HG03460 (cell line): ENCODE results near the gene PAM16.
"Not testable (repeated sequence)": the region's sequence is repeated elsewhere in the genome, so short reads cannot be mapped to it uniquely, and the experiment has no call there.

Experiments
- ATAC-seq: cut with Tn5 transposase; IDR thresholded peaks from one replicate; pipeline ENCODE4 v1.9.1; 2021; ENCODE audit not compliant: unreplicated experiment

PAM16 gene

DNA sequence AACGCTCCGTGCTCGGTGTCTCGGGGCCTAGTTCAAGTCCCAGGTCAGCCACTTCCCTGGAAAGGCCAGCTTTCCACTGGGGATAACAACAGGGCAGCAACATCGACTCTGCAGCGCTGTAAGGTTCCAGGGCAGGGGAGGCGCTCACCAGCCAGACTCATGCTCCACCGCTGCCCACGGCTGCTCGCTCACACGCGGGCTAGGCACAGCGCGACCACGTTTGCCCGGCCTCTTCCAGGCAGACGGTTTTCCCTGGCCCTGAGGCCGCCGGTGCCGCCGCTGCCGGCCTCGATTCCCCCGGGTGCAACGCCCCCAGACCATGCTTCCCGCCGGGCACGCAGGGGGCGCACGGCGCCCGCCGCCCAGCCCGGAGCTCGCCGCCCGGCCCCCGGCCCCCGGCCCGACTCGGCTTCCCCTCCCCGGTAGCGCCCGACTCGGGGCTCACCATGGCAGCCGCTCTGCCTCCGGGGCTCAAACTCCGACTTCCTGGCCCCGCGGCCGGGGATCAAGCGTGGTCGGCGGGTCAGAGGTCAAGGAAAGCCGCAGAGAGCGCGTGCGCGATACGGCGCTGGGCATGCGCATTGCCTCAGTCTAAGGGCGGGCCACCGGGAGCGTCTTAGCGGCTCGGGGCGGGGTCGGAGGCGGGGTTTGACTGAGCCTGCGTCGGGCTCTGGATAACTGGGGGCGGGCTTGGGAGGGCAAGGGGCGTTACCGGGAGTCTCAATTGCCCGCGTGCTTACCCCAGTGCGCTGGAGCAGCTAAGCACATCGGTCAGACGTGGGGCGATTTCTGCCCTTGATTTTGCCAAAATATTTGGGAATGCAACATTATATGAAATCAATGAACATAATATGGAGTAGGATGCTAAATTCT, at the start of gene PAM16:
PAM16 (minus strand) TSS at position 535 of the 873 bp plus-strand sequence; CDS start at position 448, 87 bp downstream.
- ATAC-seq = peak; percentile 84

- ATAC-seq = no peak
These were observed 48.0 kb upstream of the PAM16 start for GRCh38 chr16:4399001-4399730.

- no peak for ATAC-seq
These were observed 44.1 kb upstream of the PAM16 start for GRCh38 chr16:4395055-4395726.

DNA sequence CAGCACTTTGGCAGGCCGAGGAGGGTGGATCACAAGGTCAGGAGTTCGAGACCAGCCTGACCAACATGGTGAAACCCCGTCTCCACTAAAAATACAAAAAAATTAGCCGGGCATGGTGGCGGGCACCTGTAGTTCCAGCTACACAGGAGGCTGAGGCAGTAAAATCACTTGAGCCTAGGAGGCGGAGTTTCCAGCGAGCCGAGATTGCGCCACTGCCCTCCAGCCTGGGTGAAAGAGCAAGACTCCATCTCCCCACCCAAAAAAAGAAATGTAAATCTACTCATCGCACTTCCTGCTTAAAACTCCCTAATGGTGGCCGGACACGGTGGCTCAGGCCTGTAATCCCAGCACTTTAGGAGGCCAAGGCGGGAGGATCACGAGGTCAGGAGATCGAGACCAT, 42.7 kb upstream of the PAM16 start:
- not testable (repeated sequence) for ATAC-seq

DNA sequence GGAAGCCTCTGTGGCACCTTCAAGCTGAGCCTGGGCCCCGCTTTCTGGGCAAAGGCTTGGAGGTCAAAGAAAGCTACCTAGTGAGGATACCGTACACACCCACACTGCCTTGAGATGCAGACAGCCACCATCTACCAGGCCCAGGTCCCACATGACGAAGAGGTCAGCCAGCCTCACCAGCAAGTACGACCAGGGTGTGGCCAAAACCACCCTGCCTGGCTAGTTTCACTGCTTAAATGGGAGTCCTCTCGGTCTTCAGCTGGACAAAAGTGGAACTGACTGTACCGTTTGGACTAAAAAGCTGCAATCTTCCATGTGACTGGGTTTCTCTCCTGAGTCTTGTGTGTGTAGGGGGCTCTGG, 42.1 kb upstream of the PAM16 start:
- ATAC-seq = no peak

DNA sequence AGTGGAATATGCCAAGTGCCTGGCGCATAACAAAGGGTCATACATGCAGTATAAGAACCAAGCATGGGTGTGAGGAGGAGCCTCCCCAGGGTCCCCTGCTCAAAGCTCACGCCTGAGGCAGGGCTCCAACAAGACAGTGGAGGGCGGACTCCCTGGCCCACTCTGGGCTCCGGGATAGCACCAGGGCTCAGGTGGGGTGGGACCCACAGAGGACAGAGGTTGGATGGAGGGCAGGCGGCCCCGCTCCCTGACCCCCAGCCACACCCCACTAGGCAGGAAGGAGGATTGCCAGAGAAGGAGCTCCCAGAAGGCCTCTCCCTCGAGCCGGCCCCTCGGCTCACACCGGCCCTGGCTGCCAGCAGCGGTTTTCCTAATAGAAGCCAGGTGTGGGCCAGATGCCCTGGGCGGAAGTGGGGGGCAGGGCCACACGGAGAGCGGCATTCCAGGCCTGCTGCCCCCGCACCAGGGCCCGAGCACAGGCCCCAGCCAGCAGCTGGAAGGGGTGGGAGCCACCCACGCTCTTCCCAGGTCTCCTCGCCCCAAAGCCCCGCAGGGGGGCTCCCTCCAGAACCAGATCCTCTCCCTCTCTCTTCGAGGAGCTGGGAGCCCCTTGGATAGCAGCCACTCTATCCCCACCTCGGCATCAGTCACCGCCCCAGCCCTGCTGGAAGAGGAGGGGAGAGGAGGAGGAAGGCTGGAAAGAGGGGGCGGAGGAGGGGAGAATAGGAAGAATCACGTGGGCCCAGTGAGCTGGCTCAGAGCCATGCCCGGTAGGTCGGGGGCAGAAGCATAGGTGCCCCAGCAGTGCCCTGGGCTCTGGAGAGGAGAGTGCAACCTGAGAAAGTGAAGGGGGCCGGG, 41.5 kb upstream of the PAM16 start:
- ATAC-seq = no peak

GRCh38 chr16:4391631-4392381, 40.7 kb upstream of the PAM16 start:
- no peak for ATAC-seq

- ATAC-seq = no peak
These were observed 39.4 kb upstream of the PAM16 start for GRCh38 chr16:4390266-4391260.

DNA sequence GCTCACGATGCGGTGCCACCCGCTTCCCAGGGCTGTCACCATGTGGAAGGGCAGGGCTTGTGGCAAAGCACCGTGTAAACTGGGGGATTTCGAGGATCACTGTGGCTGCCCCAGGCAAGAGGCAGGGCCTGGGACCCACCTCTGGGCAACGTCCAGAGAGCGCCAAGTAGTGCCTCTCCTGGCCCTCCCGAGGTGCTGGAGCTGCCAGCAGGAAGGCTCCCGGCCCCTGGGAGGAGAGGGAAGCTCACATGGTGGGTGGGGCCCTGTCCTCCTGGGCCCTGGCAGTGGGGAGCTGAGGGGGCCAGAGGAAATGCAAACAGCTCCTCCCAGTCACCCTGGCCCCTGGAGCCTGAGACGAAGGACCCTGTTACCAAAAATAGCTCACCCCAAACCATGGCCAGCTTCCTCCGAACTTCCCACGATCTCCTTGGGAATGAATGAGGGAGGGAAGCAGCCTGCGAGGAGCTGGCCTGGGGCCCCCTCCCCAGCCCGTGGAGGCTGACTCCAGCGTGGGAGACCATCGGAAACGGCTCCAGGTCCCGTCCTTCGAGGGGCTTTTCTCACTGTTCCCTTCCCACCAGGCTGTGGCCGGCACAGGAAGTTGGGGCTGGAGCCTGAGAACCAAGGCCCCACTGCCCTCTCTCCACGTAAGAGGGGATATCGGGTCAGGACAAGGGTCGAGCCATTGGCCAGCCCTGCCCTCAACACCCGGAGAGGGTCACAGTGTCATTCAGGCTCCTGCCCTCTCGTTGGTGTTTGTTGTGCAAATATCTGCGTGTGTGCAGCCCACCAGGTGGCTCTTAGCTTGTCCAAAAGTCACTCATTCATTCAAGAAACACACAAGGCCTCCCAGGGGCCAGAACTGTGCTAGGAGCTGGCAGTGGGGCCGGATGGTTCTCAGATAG, 38.2 kb upstream of the PAM16 start:
- no peak for ATAC-seq

- ATAC-seq = no peak
These were observed 37.3 kb upstream of the PAM16 start for GRCh38 chr16:4388271-4389021.

DNA sequence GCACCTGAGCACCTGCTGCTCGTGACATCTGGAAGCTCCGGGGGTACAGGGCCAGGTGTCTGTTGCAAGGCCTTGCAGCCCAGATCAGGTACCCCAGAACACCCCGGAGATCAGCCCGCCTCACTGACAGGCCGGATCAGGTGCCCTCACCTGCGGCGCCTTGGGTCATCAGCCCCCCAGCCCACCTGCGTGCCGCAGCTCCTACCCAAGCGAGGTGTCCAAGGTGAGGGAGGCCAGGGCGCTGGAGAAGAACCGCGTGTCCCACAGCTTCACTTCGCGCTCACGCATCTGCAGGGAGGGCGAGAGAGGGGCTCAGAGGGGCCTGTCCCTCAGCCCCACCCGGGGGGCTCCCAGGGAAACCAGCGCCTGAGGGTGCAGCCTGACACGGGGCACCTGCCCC, 36.7 kb upstream of the PAM16 start:
- no peak for ATAC-seq

DNA sequence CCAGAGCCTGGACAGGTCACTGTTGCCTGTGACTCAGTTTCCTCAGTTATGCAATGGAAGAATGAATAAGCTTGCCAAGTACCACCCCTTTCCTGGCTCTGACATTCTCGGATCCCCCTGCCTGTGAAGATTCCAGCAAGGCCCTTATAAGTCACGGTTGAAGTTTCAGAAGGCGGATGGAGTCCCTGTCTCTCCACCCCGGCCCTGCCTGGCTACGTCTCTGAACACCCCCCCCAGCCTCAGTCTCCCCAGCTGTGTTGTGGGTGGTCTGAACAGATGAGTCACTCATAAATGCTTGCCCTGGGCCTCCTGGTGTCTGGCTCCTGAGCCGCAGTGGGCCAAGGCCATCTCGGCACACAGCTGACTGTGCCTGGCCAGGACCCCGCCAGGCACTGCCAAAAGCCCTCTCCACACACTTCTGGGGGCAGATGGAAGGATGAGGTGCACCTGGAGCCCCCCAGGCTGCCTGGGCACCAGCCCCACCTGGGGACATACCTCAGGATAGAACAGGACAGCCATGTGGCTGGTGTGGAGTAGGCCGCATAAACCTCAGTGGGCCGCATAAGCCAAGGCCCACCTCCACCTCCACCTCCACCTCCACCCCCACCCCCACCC, 35.9 kb upstream of the PAM16 start:
- ATAC-seq = no peak

- no peak for ATAC-seq
These were observed 35.3 kb upstream of the PAM16 start for GRCh38 chr16:4386451-4386805.

- no peak for ATAC-seq
These were observed 34.8 kb upstream of the PAM16 start for GRCh38 chr16:4385789-4386450.

DNA sequence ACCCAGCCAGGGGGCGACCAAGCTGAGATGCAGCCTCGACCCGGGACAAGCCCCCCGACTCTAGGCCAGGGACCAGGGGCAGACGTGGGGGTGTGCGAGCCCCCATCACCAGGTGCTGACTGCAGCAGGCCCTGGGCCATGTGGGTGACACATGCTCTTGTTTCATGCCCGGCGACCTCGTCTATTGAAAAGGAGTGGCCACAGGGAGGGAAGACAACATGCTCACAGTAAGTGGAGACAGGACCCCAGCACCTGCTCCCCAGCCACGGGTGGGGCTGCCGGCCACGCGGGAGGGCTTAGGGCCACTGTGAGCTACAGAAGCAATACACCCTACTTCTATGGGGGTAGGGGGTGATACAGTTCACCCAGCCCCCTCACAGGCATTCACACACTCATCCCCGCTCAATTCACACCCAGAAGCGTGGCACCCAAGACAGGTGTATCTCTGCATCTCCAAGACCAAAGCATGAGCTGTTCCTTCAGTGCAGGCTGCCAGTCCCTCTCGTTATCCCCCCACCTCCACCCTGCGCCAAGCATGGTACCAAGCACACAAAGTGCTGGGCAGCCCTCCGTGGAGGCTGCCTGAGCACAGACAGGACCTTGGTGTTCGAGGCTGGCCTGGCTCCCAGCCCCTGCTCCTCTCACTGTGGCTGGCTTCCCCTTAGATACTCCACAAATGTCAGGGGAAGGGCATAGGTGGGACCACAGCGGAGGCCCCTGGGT, 34.1 kb upstream of the PAM16 start:
- no peak for ATAC-seq

DNA sequence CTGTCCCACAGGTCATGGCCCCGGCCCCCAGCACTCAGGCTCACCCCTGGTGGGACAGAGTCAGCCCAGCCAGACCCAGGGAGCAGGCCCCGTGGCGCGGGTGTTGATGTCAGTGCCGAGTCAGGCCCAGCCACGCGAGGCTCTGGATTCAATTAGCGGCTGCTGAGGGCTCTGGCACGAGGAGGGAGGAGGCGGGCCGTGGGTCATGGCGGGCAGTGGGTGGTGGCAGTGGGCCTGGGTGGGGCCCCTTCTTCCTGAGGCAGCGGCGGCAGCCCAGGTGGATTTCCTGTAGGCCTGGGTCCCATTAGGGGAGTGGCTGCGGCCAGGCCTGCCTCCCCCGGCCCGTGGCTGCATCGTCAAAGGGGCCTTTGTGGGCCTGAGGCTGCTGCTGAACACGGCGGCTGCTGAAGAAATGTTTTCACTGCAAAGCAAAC, 33.4 kb upstream of the PAM16 start:
- ATAC-seq = no peak
